Medulla oblongata (tissue), 1 donor: ENCODE measurements around the gene CETN1.
A peak's percentile ranks its signal among the peaks of the same experiment; 100 is the strongest.

Experiments
- DNase-seq: peaks from one replicate; pipeline ENCODE4 v3.0.0-alpha.2; 2015; ENCODE audit errors: extremely low spot score

CETN1 gene

DNA sequence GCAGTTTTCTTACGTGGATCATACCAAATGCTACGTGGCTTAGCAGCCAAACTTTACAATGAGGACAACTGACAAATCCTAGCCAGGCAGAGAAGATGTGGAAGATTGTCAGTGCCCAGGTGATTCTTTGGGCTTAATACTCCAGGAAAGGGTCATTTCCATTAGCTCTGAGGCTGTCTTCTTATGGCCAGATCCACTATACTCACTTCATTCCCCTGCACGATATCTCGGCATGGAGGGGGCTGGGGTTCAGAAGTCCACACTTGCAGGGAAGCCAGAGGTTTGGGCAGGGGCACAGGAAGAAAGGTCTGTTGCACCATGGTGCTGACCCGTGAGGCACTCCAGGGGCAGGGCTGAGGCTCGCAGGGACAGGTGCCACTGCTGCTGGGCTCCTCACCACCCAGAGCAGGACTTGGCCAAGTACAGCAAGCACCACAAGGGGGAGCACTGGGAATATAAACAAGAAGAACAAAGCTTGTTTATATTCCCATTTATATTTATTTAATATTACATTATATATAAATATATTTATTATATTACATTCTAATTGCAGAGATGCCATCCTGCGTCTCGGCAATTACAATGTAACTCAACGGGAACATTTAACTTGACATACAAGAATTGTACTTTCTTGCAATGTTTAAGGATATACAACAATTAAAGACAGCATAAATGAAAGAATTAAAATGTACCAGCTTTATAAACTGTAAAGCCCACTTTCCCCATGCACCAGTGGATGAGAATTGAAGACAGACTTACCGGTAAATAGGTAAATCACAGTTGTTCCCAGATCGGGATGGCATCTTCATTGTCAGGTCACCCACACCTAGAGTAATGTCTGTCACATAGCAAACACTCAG lies 43.8 kb downstream of the CETN1 start:
- peak; percentile 84 for DNase-seq

DNA sequence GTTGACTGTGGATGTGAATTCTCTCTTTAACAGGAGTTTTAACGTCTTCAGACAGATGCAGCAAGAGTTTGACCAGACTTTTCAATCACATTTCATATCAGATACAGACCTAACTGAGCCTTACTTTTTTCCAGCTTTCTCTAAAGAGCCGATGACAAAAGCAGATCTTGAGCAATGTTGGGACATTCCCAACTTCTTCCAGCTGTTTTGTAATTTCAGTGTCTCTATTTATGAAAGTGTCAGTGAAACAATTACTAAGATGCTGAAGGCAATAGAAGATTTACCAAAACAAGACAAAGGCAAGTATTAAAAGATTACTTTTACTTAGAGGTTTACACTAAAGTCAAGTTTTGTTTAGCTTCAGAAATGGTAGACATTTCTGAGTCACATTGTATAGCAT lies 47.1 kb downstream of the CETN1 start:
- no peak for DNase-seq

DNA sequence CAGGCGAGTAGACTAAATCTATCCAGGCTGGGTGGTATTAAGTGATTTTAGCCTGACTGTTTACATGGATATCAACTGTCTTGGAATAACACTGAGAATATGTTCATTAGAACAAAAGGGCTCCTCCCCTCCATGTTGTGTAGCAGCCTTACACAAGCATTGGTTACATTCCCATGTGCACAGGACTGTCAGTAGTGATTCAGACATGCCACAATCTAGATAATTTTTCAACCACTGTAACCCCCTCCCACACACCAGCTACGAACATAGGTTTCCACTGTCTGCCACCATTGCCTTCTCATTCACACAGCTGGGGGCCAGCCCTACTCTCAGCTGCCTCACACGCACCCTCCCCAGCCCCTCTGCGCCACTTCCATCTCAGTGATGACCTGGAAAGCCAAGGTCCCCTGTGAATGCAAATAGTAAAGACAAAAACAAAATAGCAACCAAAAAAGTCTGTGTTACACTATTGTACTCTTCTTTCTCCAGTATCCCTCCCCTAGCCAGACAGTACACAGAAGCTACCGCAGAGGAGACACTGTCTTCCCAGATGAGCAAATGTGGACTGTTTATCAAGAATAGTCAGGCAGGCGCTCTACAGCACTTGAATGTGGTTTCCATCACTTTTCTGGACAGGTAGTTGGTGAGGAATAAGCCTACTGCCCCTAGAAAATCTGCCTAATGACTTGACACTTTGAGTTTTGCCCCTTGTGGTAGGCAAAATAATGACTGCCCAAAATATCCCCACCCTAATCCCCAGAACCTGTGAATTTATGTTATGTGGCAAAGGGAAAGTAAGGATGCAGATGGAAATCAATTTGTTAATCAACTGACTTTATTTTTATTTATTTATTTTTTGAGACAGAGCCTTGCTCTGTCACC lies 49.3 kb downstream of the CETN1 start:
- no peak for DNase-seq

DNA sequence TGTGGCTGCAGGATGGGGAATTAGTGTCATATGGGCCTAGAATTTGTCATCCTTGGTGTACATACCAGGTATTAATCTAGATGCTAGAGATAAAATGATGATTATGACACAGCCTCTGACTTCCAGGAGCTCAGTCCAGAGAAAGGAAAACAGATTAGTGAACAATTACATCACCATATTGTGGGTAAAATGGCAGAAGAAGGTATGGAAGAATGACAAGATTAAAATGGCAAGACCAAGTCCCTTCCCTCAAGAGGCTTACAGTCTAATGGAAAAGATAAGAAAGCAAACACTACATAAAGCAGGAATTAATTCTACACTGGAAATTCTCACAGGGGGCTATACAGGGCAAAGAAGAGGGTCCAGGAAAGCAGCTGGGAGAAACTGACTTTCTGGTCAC lies 51.4 kb downstream of the CETN1 start:
- no peak for DNase-seq
